SK-N-SH treated with all-trans-retinoic acid at 6 μM for 48 hours (cell line): ENCODE measurements around the gene HOATZ.

ENCODE experiments used
- PATZ1 ChIP-seq: fragments of 250-450 bp; sonication (Bioruptor Pico); IDR thresholded peaks from 2 replicates; pipeline ENCODE4 v1.8.0; 2020; ENCODE audit warnings: mild to moderate bottlenecking, moderate library complexity, borderline replicate concordance
- POU6F1 ChIP-seq: fragments of 250-450 bp; sonication (Bioruptor Pico); IDR thresholded peaks from 2 replicates; pipeline ENCODE4 v1.8.0; 2021; ENCODE audit warnings: low read depth, mild to moderate bottlenecking, moderate library complexity, borderline replicate concordance
- RARB ChIP-seq: fragments of 250-450 bp; sonication (Bioruptor Pico); IDR thresholded peaks from 2 replicates; pipeline ENCODE4 v1.8.0; 2021; ENCODE audit warnings: mild to moderate bottlenecking, moderate library complexity
- TCF4 ChIP-seq: fragments of 250-450 bp; sonication (Bioruptor Pico); IDR thresholded peaks from 2 replicates; pipeline ENCODE4 v1.8.0; 2021; ENCODE audit warnings: mild to moderate bottlenecking, moderate library complexity, borderline replicate concordance
- ZFP30 ChIP-seq: fragments of 450-650 bp; formaldehyde crosslinking; IDR thresholded peaks from 2 replicates; pipeline ENCODE4 v1.5.0; 2022; ENCODE audit warnings: mild to moderate bottlenecking, moderate library complexity
- ZNF8 ChIP-seq: fragments of 450-650 bp; formaldehyde crosslinking; IDR thresholded peaks from 2 replicates; pipeline ENCODE4 v1.5.0; 2020; ENCODE audit warnings: mild to moderate bottlenecking, moderate library complexity

- no peak for TF ChIP-seq RARB (CRISPR knock-in tag)
- no peak for TF ChIP-seq POU6F1 (CRISPR knock-in tag)
- no peak for TF ChIP-seq PATZ1 (CRISPR knock-in tag)
- no peak for TF ChIP-seq ZNF8 (CRISPR knock-in tag)
- TF ChIP-seq TCF4 = no peak
- no peak for TF ChIP-seq ZFP30 (CRISPR knock-in tag)
These were observed 33.9 kb downstream of the HOATZ start for GRCh38 chr11:111548525-111548924.
